NCI-H128 (cell line): ENCODE measurements around the gene HOXA3.

Experiments used
- DNase-seq: peaks from one replicate; lab custom pipeline; 2025; ENCODE audit not compliant: unreplicated experiment; lab: John Stamatoyannopoulos, UW

The HOXA3 gene

DNA sequence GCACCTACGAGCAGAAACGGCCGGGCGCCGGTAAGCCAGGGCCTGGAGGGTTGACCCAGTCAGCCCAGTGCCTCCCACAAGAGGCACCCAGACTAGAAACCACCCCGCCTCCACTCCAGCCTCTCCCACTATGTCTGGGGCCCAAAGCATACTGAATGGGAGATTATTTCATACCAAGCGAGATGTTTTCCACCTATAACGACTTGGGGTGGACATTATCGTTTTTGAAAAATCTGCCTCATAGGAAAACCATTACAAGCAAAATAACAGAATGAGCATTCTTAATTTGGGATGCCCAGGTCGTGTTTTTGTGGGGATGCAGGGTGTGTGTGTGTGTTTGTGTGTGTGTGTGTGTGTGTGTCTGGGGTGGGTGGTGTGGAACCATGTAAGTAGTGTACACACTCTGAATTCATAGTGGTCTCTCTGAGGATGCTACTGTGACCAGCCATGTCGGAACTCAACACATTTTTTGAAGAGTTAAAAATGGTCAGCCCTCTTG is 6.4 kb downstream of the HOXA3 start:
- DNase-seq, result no peak

- DNase-seq, result no peak
Observed at GRCh38 chr7:27145165-27145913, 7.0 kb downstream of the HOXA3 start.

- DNase-seq, result no peak
Observed at GRCh38 chr7:27144781-27145164, 7.6 kb downstream of the HOXA3 start.

DNA sequence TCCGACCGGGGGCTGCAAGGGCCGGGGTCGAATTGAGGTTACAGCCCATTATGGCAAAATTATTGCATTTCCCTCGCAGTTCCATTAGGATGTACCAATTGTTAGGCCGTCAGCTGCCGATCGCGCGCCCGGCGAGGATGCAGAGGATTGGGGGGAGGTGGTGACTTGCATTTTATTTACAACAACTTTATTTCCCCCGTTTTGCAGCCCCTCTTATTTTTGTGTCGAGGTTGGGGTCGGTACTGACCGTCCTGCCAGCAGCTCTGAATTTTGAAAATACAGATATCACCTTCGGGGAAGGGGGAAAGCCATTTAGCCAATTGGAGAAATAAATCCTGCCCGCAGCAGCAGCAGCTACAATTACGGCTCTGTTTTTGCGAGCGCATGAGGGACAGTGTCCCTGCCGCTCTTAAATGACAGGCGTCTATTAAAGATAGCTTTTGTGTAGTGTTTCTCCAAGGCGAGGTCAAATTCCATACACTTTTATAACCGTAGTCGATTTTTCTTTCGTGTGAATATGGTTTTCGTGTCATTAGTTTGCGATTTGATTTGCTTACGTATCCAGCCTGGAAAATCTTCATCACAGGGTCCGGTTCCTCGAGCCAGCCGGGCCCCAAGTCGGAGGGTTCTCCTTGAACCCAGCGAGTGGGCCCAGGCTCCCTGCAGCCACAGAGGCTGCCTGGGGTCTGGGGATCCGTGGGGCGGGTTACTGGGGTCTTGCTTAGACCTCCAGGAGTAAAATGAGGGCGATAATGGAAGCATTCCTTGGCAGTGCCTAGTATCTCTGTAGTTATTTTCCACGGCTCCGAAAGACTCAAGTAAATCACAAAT is 8.2 kb downstream of the HOXA3 start:
- DNase-seq, result no peak

DNA sequence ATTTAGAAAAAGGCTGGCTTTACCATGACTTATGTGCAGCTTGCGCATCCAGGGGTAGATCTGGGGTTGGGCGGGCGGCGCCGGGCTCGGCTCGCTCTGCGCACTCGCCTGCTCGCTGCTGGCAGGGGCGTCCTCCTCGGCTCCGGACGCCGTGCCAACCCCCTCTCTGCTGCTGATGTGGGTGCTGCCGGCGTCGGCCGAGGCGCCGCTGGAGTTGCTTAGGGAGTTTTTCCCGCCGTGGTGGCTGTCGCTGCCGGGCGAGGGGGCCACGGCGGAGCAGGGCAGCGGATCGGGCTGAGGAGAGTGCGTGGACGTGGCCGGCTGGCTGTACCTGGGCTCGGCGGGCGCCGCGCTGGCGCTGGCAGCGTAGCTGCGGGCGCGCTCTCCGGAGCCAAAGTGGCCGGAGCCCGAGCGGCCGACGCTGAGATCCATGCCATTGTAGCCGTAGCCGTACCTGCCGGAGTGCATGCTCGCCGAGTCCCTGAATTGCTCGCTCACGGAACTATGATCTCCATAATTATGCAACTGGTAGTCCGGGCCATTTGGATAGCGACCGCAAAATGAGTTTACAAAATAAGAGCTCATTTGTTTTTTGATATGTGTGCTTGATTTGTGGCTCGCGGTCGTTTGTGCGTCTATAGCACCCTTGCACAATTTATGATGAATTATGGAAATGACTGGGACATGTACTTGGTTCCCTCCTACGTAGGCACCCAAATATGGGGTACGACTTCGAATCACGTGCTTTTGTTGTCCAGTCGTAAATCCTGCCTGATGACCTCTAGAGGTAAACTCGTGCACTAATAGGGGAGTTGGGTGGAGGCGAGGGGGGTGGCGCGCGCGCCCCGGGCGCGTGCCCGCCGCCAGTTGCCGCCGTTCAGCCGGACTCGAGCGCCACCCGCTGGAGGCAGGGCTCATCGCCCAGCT is 9.1 kb downstream of the HOXA3 start, which contains the start of gene HOXA5:
HOXA5 (minus strand) TSS at position 659 of the 927 bp plus-strand sequence; CDS start at position 585, 74 bp downstream.
- peak; percentile 21 for DNase-seq

- no peak for DNase-seq
Observed at GRCh38 chr7:27142580-27143022, 9.8 kb downstream of the HOXA3 start.

GRCh38 chr7:27141923-27142579 is 10.3 kb downstream of the HOXA3 start:
- DNase-seq, result no peak

DNA sequence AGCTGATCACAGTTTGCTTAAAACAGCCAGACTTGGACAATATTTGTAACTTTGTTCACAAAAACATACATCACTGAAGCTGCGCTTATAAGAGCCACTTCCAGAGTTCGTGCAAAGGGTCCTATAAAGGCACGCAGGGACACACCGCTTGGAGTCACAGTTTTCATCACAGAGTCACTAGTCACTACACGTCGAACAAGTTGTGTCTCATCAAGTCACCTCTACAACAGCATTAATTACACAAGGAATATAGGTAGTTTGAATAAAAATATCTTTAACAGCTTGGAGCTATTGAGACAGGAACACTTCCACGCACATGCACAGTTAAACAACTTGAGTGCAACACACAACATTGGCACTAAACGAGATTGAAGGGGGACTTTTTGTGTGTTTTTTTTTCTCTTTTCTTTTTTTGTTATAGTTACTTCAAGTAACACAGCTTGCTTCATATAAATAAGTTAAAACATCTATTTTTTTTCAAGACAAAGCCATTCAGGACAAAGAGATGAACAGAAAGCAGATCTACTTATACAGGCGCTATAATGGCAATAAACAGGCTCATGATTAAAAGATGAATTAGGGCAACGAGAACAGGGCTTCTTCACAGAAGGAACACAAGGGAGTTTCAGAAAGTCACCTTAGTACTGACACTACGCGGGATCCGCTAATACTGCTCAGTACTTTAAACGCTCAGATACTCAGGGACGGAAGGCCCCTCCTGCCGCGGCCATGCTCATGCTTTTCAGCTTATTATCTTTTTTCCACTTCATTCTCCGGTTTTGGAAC is 11.1 kb downstream of the HOXA3 start:
- no peak for DNase-seq

DNA sequence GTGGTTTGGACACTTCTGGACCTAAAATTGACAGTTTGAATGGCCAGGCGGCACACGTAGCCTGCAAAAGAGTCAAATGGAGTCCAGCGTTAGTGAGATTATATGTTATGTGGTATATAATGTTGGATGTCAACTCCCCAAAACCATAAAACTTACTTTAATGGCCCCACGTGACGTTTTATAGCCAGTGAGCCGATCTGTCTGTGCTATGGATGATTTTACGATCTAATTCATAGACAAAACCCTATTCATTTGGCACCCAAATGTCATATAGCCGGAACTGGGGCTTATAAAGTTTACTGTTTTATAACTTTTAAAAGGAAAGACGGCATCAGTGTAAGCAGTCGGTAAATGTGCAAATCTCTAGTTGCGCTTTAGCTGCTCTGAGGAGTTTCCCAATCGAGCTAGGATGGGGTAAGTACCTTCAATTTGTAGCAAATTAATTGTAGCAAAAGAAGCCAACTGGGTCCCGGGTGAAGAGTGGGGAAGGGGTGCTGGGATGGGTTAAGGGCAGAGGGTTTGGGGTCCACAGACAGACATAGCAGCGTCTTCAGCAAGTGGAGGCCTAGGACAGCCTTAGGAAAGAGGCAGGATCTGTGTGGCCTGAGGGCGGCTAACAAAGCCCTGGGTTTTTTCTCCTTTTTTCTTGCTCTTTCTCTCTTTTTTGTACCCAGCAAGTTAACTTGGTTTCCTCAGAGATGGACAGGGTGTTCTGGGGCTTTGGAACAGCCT is 12.1 kb downstream of the HOXA3 start:
- DNase-seq, result no peak

- DNase-seq, result no peak
Observed at GRCh38 chr7:27139334-27140125, 12.9 kb downstream of the HOXA3 start.

DNA sequence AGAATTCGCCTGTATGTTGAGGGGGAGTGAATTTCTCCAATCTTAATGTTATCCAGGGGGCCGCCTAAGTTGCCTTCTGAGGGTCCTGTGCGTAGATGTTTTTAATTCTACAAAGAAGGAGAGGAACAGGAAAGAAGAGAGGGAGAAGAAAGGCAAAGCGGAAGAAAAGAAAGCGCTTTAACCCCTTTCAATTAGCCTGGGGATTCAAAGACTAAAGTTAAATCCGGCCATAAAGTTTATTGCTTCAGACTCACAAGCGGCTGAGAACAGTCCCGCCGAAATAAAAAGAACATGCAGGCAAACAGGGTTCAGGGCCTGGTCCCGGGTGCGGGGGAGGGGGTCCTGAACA is 13.4 kb downstream of the HOXA3 start:
- DNase-seq, result no peak

DNA sequence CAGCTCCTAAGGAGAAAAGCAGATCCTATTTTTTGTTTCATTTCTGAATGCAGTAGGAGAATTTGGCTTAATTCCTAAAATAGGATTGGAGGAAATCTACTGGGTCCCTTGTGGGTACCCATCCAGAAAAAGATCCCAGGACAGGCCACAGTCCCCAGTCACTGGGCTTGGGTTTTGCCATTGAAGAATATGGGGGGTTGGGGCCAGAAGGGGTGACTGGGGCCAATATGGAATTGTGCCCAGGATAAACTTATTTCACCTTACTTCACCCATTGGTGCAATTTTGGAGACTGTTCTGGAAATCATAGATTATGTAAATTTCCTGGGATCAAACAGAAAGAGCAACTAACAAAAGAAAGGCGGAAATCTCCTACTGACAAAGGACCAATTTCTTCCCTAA is 13.9 kb downstream of the HOXA3 start:
- DNase-seq, result no peak

DNA sequence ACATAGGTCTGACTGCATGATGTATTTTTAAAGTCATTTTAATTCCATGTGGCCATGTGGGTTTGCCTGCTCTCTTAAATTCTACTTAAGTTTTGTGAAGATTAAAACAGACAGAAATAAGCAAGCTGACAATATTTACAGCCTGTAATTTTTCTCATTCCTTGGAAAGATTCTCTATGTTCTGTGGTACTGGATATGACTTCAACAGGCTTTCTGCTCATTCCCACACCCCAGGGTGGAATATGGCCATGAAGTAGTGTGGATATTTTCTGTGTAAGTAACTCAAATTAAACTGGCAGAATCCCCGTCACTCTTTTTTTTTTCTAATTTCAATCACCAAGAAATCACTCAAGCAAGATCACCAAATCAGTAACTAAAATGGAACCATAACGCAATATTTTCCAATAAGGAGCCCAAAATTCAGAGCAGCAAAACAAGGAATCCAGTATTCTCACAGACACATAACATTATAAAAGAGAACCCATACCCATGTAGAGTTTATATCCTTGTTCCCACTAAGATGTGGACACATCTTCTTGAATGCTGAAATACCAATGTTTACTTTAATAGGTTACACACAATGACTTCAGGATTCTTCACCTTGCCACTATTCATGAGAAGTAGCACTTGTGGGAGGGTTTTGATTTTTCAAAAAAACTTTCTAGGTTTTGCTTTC is 14.6 kb downstream of the HOXA3 start:
- DNase-seq, result no peak

GRCh38 chr7:27134392-27134791 is 18.0 kb downstream of the HOXA3 start:
- DNase-seq, result no peak

DNA sequence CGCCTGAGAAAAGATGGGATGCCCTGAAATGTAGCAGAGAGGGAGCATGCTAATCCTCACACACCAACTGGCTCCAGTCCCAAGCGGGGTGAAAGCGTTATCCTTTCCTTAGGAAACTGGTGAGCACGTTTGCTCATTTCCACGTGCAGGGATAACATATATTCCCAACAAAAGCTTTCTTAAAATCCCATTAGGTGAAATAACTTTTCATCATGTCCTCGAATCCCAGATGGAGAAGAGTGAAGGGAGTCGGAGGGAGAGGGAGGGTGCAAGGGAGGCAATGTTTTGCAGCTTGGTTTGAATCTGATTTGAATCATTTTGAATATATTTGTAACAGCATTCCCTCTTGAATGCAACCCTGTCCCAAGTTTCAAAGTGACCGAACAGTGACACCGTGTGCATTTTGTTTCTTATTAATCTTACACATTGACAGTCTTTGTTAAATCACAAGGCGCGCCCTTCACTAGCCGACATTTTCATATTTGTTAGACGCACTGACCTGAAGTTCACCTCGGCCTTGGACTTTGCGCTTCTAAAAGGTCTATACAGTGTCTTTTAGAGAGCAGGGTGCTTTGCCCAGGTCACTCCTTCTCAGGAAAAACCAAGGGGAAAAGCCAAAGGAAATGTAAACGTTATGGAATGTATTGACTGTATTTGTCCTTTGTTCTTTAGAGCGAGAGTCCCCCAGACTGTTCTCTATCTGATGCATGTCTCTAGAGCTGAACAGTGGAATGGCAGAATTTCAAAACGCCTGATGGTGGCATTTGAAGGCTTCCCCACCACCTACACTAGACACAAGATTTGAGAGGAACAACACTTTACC is 18.8 kb downstream of the HOXA3 start:
- no peak for DNase-seq

DNA sequence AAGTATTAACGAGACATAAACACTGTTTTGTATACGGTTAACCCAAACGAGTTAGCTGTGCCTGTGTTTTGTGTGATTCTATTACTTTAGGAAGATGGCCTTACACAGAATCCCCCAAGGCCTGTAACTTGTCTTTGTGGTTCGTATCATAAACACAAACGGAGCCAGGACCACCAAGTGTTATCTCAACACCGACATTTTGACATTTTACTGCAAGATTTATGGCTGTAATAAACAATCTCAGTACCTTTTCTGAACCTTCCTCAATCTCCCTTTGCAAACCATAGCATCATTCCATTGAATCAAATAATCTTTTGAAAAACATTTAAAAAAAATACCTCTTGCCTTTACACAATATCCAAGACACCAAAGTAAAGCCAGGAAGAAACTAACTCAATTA is 19.4 kb downstream of the HOXA3 start:
- DNase-seq, result no peak

DNA sequence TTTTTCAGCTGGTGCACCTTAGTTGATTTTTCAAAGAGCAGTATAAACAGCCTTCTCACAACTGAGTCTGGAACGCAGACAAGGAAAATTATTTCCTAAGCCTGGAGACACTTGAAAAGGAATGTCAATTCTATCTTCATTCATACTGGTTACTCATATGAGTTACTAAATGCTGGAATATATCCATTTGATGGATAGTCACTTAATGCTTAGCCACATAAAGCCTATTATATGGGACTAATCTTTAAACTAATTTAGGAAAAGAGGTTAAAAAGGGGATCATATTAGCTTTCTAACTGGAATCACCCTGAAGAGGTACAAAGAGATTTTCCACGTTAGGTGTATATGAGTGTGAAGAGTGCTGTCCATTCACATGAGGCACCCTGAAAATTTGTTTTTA is 20.2 kb downstream of the HOXA3 start:
- no peak for DNase-seq
